Measurements from ENCODE around the gene DHRS11.

DHRS11 gene

GRCh38 chr17:36591434-36592315 lies at the start of gene DHRS11:
DHRS11 (plus strand) TSS chr17:36591879; CDS start chr17:36592010, 131 bp downstream.
- DNase-seq = peak; percentile 88

GRCh38 chr17:36542755-36543154 lies 48.9 kb upstream of the DHRS11 start:
- no peak for DNase-seq

GRCh38 chr17:36544044-36544306 lies 47.7 kb upstream of the DHRS11 start:
- DNase-seq = no peak

GRCh38 chr17:36544307-36545076 lies 47.2 kb upstream of the DHRS11 start, which contains the start of gene GGNBP2:
GGNBP2 (plus strand) TSS chr17:36544919; CDS start chr17:36545725, 806 bp downstream.
- peak; percentile 97 for DNase-seq

GRCh38 chr17:36545077-36545464 lies 46.6 kb upstream of the DHRS11 start:
- no peak for DNase-seq

- peak; percentile 99 for DNase-seq
These were observed 45.9 kb upstream of the DHRS11 start for GRCh38 chr17:36545465-36546417.

GRCh38 chr17:36546418-36547093 lies 45.1 kb upstream of the DHRS11 start:
- no peak for DNase-seq

GRCh38 chr17:36547776-36548175 lies 43.9 kb upstream of the DHRS11 start:
- DNase-seq = no peak

GRCh38 chr17:36550491-36551417 lies 40.9 kb upstream of the DHRS11 start:
- no peak for DNase-seq

GRCh38 chr17:36553459-36553858 lies 38.2 kb upstream of the DHRS11 start:
- DNase-seq = no peak

- no peak for DNase-seq
These were observed 25.6 kb upstream of the DHRS11 start for GRCh38 chr17:36566081-36566480.

GRCh38 chr17:36575028-36575427 lies 16.7 kb upstream of the DHRS11 start:
- DNase-seq = no peak

- no peak for DNase-seq
These were observed 14.9 kb upstream of the DHRS11 start for GRCh38 chr17:36576793-36577192.

GRCh38 chr17:36578671-36579070 lies 13.0 kb upstream of the DHRS11 start:
- no peak for DNase-seq

- no peak for DNase-seq
These were observed 7.9 kb upstream of the DHRS11 start for GRCh38 chr17:36583787-36584186.

- DNase-seq = no peak
These were observed 5.5 kb upstream of the DHRS11 start for GRCh38 chr17:36586138-36586537.

GRCh38 chr17:36590082-36590481 lies 1.6 kb upstream of the DHRS11 start:
- no peak for DNase-seq

- no peak for DNase-seq
These were observed 637 bp downstream of the DHRS11 start for GRCh38 chr17:36592316-36592715.

GRCh38 chr17:36592716-36593321 lies 1.1 kb downstream of the DHRS11 start:
- DNase-seq = no peak

GRCh38 chr17:36593656-36594316 lies 2.1 kb downstream of the DHRS11 start:
- no peak for DNase-seq
